ENCODE results near the gene GOLGA6L9.
"Not testable (repeated sequence)": the region's sequence is repeated elsewhere in the genome, so short reads cannot be mapped to it uniquely, and the experiment has no call there.

The GOLGA6L9 gene, protein sequence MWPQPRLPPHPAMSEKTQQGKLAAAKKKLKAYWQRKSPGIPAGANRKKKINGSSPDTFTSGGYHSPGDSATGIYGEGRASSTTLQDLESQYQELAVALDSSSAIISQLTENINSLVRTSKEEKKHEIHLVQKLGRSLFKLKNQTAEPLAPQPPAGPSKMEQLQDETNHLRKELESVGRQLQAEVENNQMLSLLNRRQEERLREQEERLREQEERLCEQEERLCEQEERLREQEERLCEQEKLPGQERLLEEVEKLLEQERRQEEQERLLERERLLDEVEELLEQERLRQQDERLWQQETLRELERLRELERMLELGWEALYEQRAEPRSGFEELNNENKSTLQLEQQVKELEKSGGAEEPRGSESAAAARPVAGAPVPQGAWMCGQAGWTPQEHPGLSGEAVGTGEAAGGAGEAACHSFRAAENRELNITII

DNA sequence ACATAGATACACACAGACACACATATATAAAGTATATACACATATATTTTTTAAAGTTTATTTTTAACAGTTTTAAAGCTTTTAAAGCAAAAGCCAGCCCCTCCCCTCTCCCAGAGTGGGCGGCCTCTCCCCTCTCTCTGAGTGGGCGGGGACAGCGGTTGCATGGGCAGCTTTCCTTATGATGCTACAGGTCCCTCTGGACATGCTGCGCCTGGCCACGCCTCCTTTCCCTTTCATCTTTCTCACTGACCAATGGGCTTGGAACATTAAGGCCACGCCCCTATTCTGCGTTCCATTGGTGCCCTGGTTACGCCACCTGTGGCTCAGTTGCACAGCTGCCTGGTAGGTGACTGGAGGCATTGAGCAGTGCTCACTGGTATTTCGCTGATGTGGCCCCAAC lies at the start of gene GOLGA6L9:
GOLGA6L9 (plus strand) TSS at position 124 of the 400 bp plus-strand sequence; CDS start at position 388, 264 bp downstream.
- not testable (repeated sequence) for H3K4me3 ChIP-seq (ENCODE audit: low read depth, low read length)

DNA sequence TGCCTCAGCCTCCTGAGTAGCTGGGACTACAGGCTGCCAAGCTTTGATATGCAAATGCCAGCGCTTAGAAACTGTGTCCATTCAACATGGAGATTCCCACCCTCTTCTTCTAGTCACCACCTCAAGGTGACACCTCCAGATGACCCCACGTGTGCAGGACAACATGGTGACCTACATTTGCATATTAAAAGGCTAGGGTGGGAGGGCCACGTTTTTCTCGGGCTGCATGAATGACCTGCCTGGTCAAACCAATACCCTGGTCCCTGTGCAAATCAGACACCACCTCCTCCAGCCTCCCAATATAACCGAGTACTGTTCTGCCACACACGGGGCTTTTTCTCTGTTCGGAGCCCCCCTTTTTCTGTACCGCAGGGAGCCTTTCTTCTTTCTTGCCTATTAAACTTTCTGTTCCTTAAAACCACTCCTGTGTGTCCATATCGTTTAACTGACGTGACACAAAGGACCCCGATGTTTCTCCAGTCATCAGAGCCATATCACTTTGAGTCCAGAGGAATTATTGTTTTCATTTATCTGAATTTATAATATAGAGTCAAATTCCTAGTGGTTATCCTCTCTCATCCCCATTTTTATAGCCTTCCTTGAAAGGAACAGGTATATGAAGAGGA lies 48.2 kb upstream of the GOLGA6L9 start:
- not testable (repeated sequence) for H3K4me3 ChIP-seq (ENCODE audit: low read depth, low read length)

DNA sequence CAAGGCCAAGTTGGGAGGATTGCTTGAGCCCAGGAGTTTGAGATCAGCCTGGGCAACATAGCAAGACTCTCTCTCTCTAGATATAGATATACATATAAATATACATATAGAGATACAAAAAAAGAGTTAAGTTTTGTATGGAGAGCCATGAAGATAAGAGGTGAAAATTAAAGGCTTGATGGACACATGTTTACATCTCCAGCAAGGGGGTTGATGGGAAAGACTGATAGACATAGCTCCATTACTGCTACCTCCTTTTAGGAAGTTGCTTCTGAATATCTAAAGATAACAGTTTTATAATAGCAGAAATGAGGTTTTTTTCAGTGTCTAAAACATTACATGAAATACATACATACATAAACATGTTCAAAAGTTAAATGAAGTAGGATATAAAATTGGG lies 42.4 kb upstream of the GOLGA6L9 start:
- not testable (repeated sequence) for H3K4me3 ChIP-seq (ENCODE audit: low read depth, low read length)

DNA sequence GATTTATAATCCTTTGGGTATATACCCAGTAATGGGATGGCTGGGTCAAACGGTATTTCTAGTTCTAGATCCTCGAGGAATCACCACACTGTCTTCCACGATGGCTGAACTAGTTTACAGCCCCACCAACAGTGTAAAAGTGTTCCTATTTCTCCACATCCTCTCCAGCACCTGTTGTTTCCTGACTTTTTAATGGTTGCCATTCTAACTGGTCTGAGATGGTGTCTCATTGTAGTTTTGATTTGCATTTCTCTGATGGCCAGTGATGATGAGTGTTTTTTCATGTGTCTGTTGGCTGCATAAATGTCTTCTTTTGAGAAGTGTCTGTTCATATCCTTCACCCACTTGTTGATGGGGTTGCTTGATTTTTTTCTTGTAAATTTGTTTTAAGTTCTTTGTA lies 39.5 kb upstream of the GOLGA6L9 start:
- not testable (repeated sequence) for H3K4me3 ChIP-seq (ENCODE audit: low read depth, low read length)

DNA sequence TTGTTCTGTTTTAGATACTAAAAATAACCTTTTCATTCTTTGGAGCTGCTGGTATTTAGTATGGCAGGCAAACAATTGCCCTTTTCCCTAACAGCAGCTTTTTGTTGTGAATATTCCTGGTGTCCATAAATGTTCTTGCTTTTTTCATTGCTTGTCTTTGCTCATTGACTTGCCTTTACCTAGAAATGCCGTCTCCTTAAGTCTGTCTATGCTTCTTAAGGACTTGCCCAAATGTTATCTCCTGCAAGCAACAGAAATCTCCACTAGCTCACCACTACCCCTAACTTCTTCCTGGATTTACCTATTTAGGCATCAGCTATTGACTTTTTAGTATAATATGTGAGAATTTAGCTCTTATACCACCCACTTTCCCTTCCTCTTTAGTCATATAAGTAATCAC lies 37.5 kb upstream of the GOLGA6L9 start:
- not testable (repeated sequence) for H3K4me3 ChIP-seq (ENCODE audit: low read depth, low read length)

DNA sequence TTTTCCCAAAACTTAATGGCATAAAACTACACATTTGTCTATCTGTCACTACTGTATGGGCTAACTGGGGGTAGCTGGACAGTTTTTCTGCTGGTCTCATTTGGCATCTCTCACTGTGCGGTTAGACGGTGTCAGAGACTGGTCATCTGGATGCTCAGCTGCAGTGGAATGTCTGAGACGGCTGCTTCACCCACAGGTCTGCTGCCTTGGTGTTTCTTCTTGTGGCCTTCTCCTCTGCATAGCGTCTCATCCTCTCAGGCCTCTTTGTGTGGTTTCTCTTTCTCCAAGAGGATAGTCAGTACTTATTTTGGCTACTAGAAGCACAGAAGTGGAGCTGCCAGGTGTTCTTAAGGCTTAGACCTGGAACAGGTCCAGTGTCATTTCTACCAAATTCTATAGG lies 35.9 kb upstream of the GOLGA6L9 start:
- no peak overlapping the region for H3K4me3 ChIP-seq (ENCODE audit: low read depth, low read length)

DNA sequence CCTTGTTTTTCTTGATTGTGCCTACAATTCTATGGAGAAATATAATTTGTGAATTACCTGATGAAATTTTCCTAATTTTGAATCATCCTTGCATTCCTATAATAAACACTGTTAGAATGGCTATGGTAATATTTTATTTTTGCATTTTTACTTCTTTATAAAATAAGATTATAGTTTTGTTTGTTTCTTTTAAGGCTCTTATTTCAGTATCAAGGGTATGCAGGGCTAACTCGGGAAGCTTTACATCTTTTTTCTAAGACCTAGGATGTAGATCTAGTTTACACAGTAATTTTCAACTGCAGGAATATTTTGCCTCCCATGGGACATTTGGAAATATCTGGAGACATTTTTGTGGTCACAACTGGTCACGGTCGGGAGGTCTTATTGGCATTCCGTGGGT lies 33.8 kb upstream of the GOLGA6L9 start:
- H3K4me3 ChIP-seq (ENCODE audit: low read depth, low read length): not testable (repeated sequence)

DNA sequence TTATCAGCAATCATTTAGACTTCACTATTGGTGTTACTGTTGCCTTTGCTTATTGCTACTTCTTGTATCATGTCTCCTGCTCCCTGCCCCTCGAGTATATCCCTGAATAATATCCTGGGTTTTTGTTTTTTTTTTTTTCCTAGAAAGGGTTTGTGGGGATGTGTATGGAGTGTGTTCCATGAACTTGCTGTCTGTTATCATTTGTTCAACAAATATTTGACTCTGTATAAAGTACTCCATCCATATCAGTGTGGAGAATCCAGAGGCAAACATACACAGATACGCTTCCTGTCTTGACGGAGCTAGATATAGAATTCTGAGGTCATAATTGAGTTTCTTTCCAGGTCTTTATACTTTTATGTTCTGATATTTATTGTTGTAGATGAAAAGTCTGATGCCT lies 31.8 kb upstream of the GOLGA6L9 start:
- H3K4me3 ChIP-seq (ENCODE audit: low read depth, low read length): no peak overlapping the region

DNA sequence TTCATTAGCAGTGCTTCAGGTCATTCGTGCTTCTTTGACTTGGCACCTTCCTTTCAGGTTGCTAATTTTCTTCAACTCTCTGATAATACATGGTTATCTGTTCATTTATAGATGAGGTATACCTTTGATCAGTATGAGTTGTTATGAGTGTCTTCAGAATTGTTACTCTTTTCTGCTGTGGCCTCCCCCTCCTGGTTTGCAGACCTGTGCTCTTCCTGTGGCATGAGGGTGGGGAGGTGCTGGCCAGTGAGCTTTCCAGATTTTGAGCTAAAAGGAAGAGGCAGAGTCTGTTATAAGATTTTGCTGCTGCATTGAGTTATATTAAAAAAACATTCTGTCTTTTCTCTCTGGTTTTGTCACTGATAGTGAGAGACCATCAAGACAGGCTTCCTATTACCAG lies 30.8 kb upstream of the GOLGA6L9 start:
- no peak overlapping the region for H3K4me3 ChIP-seq (ENCODE audit: low read depth, low read length)

DNA sequence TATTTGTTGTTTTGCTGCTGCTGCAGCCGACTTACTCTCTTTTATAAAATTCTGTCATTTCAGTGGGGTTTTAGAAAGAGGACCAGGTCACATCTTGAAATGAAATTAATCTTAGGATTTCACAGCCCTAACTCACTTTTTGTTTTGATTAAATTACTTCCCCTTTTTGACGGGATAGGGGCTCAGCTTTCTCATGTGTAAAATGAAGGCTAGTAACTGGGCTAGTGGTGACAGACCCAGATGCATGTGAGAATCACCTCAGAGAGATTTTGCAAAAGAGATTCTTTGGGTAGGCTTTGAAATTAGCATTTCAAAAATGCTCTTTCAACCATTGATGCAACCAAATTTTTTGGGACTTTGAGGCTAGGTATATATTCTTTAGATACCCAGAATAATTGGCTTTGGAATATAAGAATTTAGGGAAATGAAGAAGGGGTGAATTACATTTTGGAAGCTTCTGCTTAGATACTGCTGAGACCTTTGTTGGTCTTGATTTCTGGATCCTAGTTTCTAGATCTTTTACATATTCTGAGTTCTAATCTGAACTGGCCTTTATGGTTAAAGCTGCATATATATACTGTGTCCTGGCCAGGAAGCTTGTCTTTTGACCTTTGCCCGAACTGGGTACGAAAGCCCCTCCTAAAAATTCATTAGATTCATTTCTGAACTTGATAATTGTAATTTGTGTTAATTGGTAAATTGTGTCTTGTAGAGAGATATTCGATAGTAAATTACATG lies 30.1 kb upstream of the GOLGA6L9 start:
- H3K4me3 ChIP-seq (ENCODE audit: low read depth, low read length): not testable (repeated sequence)

DNA sequence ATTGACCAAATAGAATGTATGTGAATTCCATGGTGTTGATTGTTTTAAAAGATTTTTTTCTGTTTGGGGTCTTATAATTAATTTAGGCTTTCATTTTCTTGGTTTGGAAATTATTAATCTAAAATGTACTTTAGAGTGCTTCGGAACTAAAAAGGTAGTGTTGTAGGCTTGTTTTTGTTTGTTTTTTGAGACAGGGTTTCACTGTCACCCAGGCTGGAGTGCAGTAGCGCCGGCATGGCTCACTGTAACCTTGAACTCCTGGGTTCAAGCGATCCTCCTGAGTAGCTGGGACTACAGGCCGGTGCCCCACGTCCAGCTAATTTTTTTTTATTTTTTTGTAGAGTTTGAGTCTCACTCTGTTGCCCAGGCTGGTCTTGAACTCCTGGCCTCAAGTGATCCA lies 27.7 kb upstream of the GOLGA6L9 start:
- not testable (repeated sequence) for H3K4me3 ChIP-seq (ENCODE audit: low read depth, low read length)

DNA sequence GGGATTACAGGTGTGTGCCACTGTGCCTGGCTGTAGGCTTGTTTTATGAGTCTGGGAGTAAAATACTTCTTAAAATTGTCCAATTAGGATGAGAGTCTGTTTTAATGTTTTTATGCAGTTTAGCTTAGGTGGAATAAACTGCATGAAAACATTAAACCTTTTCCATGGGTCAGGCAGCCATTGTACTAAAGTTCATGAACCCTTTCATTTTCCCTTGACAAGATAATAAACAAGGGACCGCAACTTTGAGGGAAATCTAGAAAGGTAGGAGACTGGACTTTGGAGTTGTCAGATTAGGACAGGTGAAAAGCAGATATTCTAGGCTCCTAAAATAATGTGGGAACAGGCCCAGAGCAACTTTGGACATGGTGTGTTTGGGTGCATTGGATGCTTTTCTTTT lies 27.3 kb upstream of the GOLGA6L9 start:
- H3K4me3 ChIP-seq (ENCODE audit: low read depth, low read length): not testable (repeated sequence)

DNA sequence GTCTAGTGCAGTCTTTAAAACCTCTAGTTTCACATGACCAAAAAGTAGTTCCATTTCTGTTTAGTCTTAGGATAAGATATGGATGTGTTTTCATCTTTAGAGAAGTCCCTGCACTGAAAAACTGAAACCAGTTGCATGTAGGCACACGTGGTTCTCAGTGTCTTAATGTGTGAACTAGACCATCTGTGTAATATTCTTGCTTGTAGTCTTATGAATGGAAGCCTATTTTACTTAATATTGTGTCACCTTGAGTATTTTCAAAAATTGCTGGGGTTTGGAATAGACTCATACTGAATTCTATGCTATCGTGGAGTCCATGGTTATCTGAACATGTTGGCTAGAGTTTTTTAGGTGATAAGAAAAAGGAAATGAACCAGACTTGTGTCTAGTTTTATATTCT lies 23.4 kb upstream of the GOLGA6L9 start:
- not testable (repeated sequence) for H3K4me3 ChIP-seq (ENCODE audit: low read depth, low read length)

DNA sequence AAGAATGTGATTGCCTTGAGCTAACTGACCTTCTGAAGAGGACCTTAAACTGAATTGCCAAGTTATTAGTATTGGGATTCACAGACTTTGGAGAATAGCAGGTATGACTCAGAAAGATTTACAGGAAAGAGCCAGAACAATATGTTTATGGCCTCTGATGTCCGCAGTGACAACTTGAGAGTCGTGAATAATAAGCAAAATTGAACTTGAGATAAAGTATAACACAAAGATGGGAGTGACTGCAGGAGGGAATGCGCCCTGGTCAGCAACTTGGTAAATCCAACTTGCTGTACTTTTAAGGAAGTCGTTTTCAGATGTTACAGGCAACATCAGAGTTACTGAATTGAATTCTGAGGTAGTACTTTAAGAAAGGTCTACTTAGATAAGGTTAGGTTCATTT lies 19.3 kb upstream of the GOLGA6L9 start:
- H3K4me3 ChIP-seq (ENCODE audit: low read depth, low read length): not testable (repeated sequence)

DNA sequence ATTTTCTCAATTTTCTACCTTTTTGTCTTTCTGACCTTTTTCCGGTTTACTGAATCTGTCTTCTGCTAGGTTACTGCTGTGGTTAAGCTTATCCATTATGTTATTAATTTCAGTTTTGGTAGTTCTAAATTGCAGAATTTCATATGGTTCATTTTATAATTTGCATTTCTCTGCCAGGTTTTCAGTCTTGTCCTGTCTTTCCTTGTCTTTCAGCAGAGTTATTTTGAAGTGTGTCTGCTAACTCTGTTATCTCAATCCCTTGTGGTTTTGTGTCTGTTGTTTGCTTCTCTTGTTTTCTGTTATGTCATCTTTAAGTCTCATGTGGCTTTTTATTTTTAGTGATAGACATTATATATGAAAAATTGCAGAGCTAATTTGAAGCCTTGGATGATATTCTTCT lies 18.0 kb upstream of the GOLGA6L9 start:
- H3K4me3 ChIP-seq (ENCODE audit: low read depth, low read length): not testable (repeated sequence)

DNA sequence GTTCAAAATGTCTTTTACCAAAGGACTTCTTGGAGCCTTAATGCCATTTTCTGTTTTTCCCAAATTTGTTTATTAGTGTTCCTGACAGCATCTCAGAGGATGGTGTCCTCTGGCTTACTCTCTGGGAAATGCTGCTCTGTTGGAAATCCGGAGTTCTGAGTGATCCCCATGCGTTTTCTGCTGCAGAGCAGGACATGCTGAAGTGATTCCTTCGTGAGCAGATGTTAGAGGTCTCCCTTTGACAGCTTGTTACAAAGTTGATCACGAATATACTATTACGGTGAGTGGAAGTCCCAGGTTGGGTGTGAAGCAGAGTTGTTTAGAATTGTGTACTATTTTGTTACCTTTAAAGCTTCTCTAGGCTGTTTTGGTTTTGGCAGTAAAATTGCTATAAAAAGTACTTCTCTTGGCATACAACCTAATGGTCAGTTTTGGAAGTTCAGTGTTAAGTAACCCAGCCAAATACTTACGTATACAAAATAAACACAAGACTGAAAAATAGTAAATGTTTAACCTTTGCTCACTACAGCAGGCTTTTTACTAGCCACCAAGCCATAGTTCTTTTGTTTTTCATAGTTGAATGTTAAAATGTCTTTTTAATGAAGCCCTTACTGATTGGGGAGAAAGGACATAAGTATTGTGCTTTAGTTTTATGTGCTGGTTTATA lies 15.0 kb upstream of the GOLGA6L9 start:
- H3K4me3 ChIP-seq (ENCODE audit: low read depth, low read length): not testable (repeated sequence)

DNA sequence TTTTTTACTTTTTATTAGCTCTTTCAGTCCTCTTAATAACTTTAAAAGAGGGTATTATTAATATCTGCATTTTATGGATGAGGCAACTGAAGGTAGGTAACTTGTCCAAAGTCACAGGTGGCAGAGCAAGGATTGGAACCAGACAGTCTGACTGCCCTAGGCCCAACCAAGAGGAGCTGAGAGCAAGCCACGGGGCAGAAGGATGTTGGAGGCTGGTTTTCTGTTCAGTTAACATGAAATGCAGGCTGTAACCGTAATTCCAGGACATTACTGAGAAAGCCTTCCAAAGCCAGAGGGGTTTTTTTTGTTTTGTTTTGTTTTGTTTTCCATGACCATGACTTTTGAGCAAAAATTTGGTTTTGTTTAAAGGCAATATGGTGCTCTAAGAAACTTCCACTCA lies 9.1 kb upstream of the GOLGA6L9 start:
- H3K4me3 ChIP-seq (ENCODE audit: low read depth, low read length): not testable (repeated sequence)

DNA sequence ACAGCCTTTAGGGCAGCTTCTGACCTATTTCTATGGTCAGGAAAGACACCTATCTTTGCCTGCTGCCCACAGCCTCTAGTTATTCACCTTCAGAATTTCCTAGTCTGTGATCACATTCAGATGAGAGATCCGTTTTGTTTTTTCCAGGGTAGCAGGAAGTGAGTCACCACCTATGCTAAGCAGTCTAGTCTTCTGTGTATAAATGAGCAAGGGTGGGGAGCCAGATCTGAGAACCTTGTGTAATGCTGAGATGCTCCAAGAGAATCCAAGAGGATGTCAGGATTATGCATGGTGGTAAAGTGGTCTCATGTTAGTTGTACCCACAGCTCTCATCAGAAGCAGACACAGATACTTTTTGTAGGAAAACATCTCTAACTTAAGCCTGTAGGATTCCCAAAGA lies 8.7 kb upstream of the GOLGA6L9 start:
- H3K4me3 ChIP-seq (ENCODE audit: low read depth, low read length): not testable (repeated sequence)

DNA sequence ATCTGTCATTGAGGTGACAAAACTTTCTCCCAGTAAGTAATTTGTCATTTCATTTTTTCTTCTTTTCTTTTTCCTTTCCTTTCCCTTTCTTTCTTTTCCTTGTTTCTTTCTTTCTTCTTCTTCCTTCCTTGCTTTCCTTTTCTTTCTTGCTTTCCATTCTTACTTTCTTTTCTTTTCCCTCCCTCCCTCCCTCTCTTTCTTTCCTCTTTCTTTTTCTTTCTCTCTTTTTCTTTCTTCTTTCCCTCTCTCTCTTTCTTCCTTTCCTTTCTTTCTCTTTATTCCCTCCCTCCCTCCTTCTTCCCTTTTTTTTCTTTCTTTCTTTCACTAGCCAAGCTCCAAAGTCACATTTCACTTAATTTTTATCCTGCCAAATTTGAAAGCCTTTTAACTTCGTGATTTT lies 2.5 kb upstream of the GOLGA6L9 start:
- H3K4me3 ChIP-seq (ENCODE audit: low read depth, low read length): not testable (repeated sequence)

DNA sequence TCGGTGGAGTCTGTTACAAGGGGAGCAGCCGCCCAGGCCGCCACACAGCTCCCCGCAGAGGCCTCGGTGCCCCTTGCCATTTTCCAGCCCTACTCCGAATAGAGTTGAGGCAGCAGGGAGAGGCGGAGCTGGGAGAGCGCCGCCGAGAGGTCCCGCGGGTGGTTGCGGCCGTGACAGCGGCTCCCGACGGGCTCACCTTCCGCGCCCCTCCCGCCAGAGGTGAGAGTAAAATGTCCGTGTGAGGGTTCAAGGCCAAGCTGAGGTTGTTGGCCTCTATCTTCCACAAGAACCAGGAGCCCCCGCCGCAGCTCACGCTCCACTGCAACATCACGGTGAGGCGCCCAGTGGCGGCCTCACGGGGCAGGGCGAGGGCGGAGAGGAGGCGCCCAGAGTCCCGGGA lies 15.8 kb downstream of the GOLGA6L9 start:
- not testable (repeated sequence) for H3K4me3 ChIP-seq (ENCODE audit: low read depth, low read length)

DNA sequence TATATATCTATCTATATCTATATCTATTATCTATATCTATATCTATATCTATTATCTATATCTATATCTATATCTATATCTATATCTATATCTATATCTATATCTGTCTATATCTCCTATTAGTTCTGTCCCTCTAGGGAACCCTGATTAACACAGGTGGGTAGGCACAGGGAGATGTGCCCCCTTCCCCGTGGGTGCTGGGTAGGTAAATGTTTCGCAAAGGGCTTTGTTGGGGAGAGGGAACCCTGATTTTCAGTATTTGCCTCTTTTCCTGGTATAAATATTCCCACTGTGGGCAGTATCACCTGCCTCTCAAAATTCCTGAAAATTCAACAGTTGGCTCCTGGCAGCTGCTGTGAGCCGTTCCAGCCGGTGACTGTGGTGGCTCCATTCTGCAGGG lies 27.7 kb downstream of the GOLGA6L9 start:
- not testable (repeated sequence) for H3K4me3 ChIP-seq (ENCODE audit: low read depth, low read length)
